HG02973 (cell line): ENCODE data around the gene GAP43.

Source experiments
- ATAC-seq: cut with Tn5 transposase; IDR thresholded peaks from one replicate; pipeline ENCODE4 v1.9.1; 2021; ENCODE audit warnings: moderate library complexity; ENCODE audit not compliant: unreplicated experiment

The GAP43 gene

GRCh38 chr3:115660646-115661337 is 37.5 kb downstream of the GAP43 start:
- no peak for ATAC-seq

GRCh38 chr3:115662356-115662755 is 39.0 kb downstream of the GAP43 start:
- no peak for ATAC-seq

- ATAC-seq = no peak
Measured at GRCh38 chr3:115663414-115663813, 40.1 kb downstream of the GAP43 start.

- ATAC-seq = no peak
Measured at GRCh38 chr3:115666081-115666480, 42.8 kb downstream of the GAP43 start.

- ATAC-seq = peak; percentile 58
Measured at GRCh38 chr3:115666920-115667737, 43.8 kb downstream of the GAP43 start.

GRCh38 chr3:115667738-115668065 is 44.4 kb downstream of the GAP43 start:
- no peak for ATAC-seq

GRCh38 chr3:115670911-115671310 is 47.6 kb downstream of the GAP43 start:
- ATAC-seq = no peak

GRCh38 chr3:115671761-115672455 is 48.6 kb downstream of the GAP43 start:
- ATAC-seq = no peak

GRCh38 chr3:115673881-115674280 is 50.6 kb downstream of the GAP43 start:
- ATAC-seq = no peak

- ATAC-seq = no peak
Measured at GRCh38 chr3:115676336-115676735, 53.0 kb downstream of the GAP43 start.

GRCh38 chr3:115680803-115681345 is 57.6 kb downstream of the GAP43 start:
- no peak for ATAC-seq

- ATAC-seq = no peak
Measured at GRCh38 chr3:115681736-115682135, 58.4 kb downstream of the GAP43 start.

GRCh38 chr3:115683305-115683704 is 60.0 kb downstream of the GAP43 start:
- ATAC-seq = no peak

GRCh38 chr3:115683773-115684172 is 60.5 kb downstream of the GAP43 start:
- no peak for ATAC-seq

- ATAC-seq = peak; percentile 74
Measured at GRCh38 chr3:115685097-115685496, 61.8 kb downstream of the GAP43 start.

GRCh38 chr3:115687721-115688120 is 64.4 kb downstream of the GAP43 start:
- ATAC-seq = no peak

GRCh38 chr3:115688418-115688817 is 65.1 kb downstream of the GAP43 start:
- no peak for ATAC-seq

- no peak for ATAC-seq
Measured at GRCh38 chr3:115689928-115690327, 66.6 kb downstream of the GAP43 start.

GRCh38 chr3:115691964-115692363 is 68.7 kb downstream of the GAP43 start:
- ATAC-seq = no peak

GRCh38 chr3:115692887-115693524 is 69.7 kb downstream of the GAP43 start:
- peak; percentile 88 for ATAC-seq

- no peak for ATAC-seq
Measured at GRCh38 chr3:115693868-115694267, 70.6 kb downstream of the GAP43 start.
